Measurements from ENCODE around the gene SYTL5. TPM values are rescaled to one million over a fixed set of nuclear protein-coding genes. Genes with fewer than 3 reads are reported as not detected.

The SYTL5 gene
- polyA plus RNA-seq, 1 donor (not counting 4 experiments of a cell fraction or from before 2014, with no cell fraction given): 0.09 TPM

GRCh38 chrX:37976153-37976552, 30.2 kb upstream of the SYTL5 start:
- no peak overlapping the region for H3K9ac ChIP-seq (ENCODE audit: control insufficient read depth, extremely low read depth, insufficient read depth, low read length)
- no peak overlapping the region for H2AFZ ChIP-seq (ENCODE audit: control insufficient read depth, low read length)
- no peaks in the 10 kb centered on the region for H3K9me1 ChIP-seq (ENCODE audit: control insufficient read depth, extremely low read depth, insufficient read depth, low read length)
- TF ChIP-seq CTCF (optimal IDR thresholded peaks at IDR 0.05 in 1 of 3, IDR thresholded peaks at IDR 0.05 in 1 of 3, conservative IDR thresholded peaks at IDR 0.05 in 1 of 3; ENCODE audit: extremely low read depth in 1 of 3, insufficient read depth in 2 of 3, low read length in 3 of 3) (no peak), EZH2 (IDR thresholded peaks at IDR 0.05; ENCODE audit: low read length) (no peak)
- H3K4me3 ChIP-seq (ENCODE audit: control insufficient read depth in 2 of 3, extremely low read depth in 1 of 3, insufficient read depth in 2 of 3, low read depth in 1 of 3, low read length in 3 of 3): no peak overlapping the region
- dilution Hi-C loops (cut with MboI; ENCODE audit: extremely low pct_ligation_motif_present, low sequenced_read_pairs): no loop called here
- H3K79me2 ChIP-seq (ENCODE audit: control insufficient read depth, insufficient read depth, low read length): no peaks in the 10 kb centered on the region
- H3K4me2 ChIP-seq (ENCODE audit: control insufficient read depth, extremely low read depth, insufficient read depth, low read depth, low read length): no peak overlapping the region
- no peaks in the 10 kb centered on the region for H3K27me3 ChIP-seq (ENCODE audit: control insufficient read depth, extremely low read depth, insufficient read depth, low read length)
- no peaks in the 10 kb centered on the region for H3K9me3 ChIP-seq (ENCODE audit: control insufficient read depth, low read depth, low read length)
- H3K27ac ChIP-seq (ENCODE audit: control insufficient read depth, insufficient read depth, low read length): no peak overlapping the region
- FAIRE-seq: no peak
- no peaks in the 10 kb centered on the region for H4K20me1 ChIP-seq (ENCODE audit: control insufficient read depth, extremely low read depth, insufficient read depth, low read length)
- no peaks in the 10 kb centered on the region for H3K36me3 ChIP-seq (ENCODE audit: control insufficient read depth in 2 of 2, extremely low read depth in 1 of 2, insufficient read depth in 2 of 2, low read length in 2 of 2)
- no peak for DNase-seq (ENCODE audit: low read depth, low spot score)
- H3K4me1 ChIP-seq (ENCODE audit: control insufficient read depth, extremely low read depth, insufficient read depth, low read length): peaks cover 3% of the 10 kb centered on the region

DNA sequence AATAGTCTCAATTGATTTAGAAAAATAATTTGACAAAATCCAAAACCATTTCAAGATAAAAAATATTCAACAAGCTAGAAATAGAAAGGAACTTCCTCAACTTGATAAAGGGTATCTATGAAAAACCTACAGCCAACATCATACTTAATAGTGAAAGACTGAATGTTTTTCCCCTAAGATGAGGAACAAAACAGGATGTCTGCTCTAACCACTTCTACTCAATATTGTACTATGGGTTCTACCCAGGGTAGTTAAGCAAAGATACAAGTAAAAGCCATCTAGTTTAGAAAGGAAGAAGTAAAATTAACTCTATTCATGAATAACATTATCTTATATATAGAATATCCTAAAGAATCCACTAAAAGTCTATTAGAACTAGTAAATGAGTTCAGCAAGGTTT, 21.5 kb upstream of the SYTL5 start:
- H3K9me1 ChIP-seq (ENCODE audit: control insufficient read depth, extremely low read depth, insufficient read depth, low read length): no peaks in the 10 kb centered on the region
- no peaks in the 10 kb centered on the region for H3K36me3 ChIP-seq (ENCODE audit: control insufficient read depth in 2 of 2, extremely low read depth in 1 of 2, insufficient read depth in 2 of 2, low read length in 2 of 2)
- H3K27ac ChIP-seq (ENCODE audit: control insufficient read depth, insufficient read depth, low read length): no peak overlapping the region
- FAIRE-seq (no peak), DNase-seq (ENCODE audit: low read depth, low spot score) (no peak)
- H3K27me3 ChIP-seq (ENCODE audit: control insufficient read depth, extremely low read depth, insufficient read depth, low read length): no peaks in the 10 kb centered on the region
- H3K9me3 ChIP-seq (ENCODE audit: control insufficient read depth, low read depth, low read length): no peaks in the 10 kb centered on the region
- no peaks in the 10 kb centered on the region for H3K4me1 ChIP-seq (ENCODE audit: control insufficient read depth, extremely low read depth, insufficient read depth, low read length)
- no peaks in the 10 kb centered on the region for H3K79me2 ChIP-seq (ENCODE audit: control insufficient read depth, insufficient read depth, low read length)
- H4K20me1 ChIP-seq (ENCODE audit: control insufficient read depth, extremely low read depth, insufficient read depth, low read length): no peaks in the 10 kb centered on the region
- dilution Hi-C loops (cut with MboI; ENCODE audit: extremely low pct_ligation_motif_present, low sequenced_read_pairs): no loop called here
- no peak overlapping the region for H2AFZ ChIP-seq (ENCODE audit: control insufficient read depth, low read length)
- TF ChIP-seq EZH2 (IDR thresholded peaks at IDR 0.05; ENCODE audit: low read length) (no peak), CTCF (optimal IDR thresholded peaks at IDR 0.05 in 1 of 3, IDR thresholded peaks at IDR 0.05 in 1 of 3, conservative IDR thresholded peaks at IDR 0.05 in 1 of 3; ENCODE audit: extremely low read depth in 1 of 3, insufficient read depth in 2 of 3, low read length in 3 of 3) (no peak)
- no peak overlapping the region for H3K4me3 ChIP-seq (ENCODE audit: control insufficient read depth in 2 of 3, extremely low read depth in 1 of 3, insufficient read depth in 2 of 3, low read depth in 1 of 3, low read length in 3 of 3)
- H3K9ac ChIP-seq (ENCODE audit: control insufficient read depth, extremely low read depth, insufficient read depth, low read length): no peak overlapping the region
- H3K4me2 ChIP-seq (ENCODE audit: control insufficient read depth, extremely low read depth, insufficient read depth, low read depth, low read length): no peak overlapping the region
